ENCODE measurements around the gene NMRK1.

The NMRK1 gene

DNA sequence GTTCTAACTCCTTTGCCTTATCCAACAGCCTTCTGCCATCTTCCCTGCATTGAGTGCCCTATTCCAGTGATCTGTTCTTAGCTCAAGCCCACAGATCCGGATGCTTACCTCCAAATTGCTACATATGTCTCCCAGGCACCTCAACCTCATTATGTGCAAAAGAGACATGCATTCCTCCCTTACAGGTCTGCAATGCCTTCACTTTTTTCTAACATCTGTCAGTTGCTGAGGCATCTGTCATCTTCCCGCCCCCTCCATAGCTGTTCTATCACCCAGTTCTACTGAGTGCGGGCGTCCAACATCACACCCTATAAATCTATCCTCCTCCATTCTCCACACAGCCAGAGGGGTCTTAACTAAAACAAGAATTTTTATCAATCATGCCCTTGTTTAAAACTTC lies 20.1 kb downstream of the NMRK1 start:
- TF ChIP-seq, protein P1, sequence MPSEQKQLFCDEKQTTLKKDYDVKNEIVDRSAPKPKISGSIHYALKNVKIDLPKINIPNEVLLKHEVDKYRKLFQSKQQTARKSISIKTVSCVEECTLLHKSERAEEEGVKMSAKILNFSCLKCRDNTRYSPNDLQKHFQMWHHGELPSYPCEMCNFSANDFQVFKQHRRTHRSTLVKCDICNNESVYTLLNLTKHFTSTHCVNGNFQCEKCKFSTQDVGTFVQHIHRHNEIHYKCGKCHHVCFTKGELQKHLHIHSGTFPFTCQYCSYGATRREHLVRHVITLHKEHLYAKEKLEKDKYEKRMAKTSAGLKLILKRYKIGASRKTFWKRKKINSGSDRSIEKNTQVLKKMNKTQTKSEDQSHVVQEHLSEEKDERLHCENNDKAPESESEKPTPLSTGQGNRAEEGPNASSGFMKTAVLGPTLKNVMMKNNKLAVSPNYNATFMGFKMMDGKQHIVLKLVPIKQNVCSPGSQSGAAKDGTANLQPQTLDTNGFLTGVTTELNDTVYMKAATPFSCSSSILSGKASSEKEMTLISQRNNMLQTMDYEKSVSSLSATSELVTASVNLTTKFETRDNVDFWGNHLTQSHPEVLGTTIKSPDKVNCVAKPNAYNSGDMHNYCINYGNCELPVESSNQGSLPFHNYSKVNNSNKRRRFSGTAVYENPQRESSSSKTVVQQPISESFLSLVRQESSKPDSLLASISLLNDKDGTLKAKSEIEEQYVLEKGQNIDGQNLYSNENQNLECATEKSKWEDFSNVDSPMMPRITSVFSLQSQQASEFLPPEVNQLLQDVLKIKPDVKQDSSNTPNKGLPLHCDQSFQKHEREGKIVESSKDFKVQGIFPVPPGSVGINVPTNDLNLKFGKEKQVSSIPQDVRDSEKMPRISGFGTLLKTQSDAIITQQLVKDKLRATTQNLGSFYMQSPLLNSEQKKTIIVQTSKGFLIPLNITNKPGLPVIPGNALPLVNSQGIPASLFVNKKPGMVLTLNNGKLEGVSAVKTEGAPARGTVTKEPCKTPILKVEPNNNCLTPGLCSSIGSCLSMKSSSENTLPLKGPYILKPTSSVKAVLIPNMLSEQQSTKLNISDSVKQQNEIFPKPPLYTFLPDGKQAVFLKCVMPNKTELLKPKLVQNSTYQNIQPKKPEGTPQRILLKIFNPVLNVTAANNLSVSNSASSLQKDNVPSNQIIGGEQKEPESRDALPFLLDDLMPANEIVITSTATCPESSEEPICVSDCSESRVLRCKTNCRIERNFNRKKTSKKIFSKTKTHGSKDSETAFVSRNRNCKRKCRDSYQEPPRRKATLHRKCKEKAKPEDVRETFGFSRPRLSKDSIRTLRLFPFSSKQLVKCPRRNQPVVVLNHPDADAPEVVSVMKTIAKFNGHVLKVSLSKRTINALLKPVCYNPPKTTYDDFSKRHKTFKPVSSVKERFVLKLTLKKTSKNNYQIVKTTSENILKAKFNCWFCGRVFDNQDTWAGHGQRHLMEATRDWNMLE (tag by site-specific recombination; conservative IDR thresholded peaks at IDR 0.05; ENCODE audit: low read depth): no peak
- no peak for TF ChIP-seq ELK4 (IDR thresholded peaks at IDR 0.05; ENCODE audit: borderline replicate concordance, low read depth, low read length)
- TF ChIP-seq PRDM1 (tag by site-specific recombination; IDR thresholded peaks at IDR 0.05): no peak
- no peak for TF ChIP-seq PRDM4 (tag by site-specific recombination; IDR thresholded peaks at IDR 0.05)
- TF ChIP-seq ZSCAN4 (tag by site-specific recombination; IDR thresholded peaks at IDR 0.05): no peak
- TF ChIP-seq REPIN1 (tag by site-specific recombination; IDR thresholded peaks at IDR 0.05; ENCODE audit: low read depth): no peak
- TF ChIP-seq, protein P2, sequence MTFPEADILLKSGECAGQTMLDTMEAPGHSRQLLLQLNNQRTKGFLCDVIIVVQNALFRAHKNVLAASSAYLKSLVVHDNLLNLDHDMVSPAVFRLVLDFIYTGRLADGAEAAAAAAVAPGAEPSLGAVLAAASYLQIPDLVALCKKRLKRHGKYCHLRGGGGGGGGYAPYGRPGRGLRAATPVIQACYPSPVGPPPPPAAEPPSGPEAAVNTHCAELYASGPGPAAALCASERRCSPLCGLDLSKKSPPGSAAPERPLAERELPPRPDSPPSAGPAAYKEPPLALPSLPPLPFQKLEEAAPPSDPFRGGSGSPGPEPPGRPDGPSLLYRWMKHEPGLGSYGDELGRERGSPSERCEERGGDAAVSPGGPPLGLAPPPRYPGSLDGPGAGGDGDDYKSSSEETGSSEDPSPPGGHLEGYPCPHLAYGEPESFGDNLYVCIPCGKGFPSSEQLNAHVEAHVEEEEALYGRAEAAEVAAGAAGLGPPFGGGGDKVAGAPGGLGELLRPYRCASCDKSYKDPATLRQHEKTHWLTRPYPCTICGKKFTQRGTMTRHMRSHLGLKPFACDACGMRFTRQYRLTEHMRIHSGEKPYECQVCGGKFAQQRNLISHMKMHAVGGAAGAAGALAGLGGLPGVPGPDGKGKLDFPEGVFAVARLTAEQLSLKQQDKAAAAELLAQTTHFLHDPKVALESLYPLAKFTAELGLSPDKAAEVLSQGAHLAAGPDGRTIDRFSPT (tag by site-specific recombination; IDR thresholded peaks at IDR 0.05): no peak
- no peak for TF ChIP-seq ZBTB1 (tag by site-specific recombination; IDR thresholded peaks at IDR 0.05)
- TF ChIP-seq ZNF133 (tag by site-specific recombination; IDR thresholded peaks at IDR 0.05): no peak
- no peak for TF ChIP-seq ZNF76 (tag by site-specific recombination; IDR thresholded peaks at IDR 0.05; ENCODE audit: borderline replicate concordance, low read depth)
- TF ChIP-seq KLF9 (tag by site-specific recombination; IDR thresholded peaks at IDR 0.05; ENCODE audit: low read depth): no peak
- no peak for TF ChIP-seq ZNF510 (tag by site-specific recombination; IDR thresholded peaks at IDR 0.05; ENCODE audit: insufficient replicate concordance)
- no peak for TF ChIP-seq ZNF423 (tag by site-specific recombination; IDR thresholded peaks at IDR 0.05)
- no peak for TF ChIP-seq ZNF596 (tag by site-specific recombination; IDR thresholded peaks at IDR 0.05)
- no peak for TF ChIP-seq ZNF37A (tag by site-specific recombination; IDR thresholded peaks at IDR 0.05)
- no peak for TF ChIP-seq KLF10 (tag by site-specific recombination; IDR thresholded peaks at IDR 0.05)
- no peak for TF ChIP-seq ZBTB49 (tag by site-specific recombination; IDR thresholded peaks at IDR 0.05; ENCODE audit: low read depth)
- H3K36me3 ChIP-seq (ENCODE audit: control insufficient read depth in 2 of 2, insufficient read depth in 1 of 2, low read length in 2 of 2): no peaks in the 10 kb centered on the region
- H3K27ac ChIP-seq (ENCODE audit: extremely low read depth, low read depth, low read length): no peak overlapping the region
- no peak overlapping the region for H3K4me3 ChIP-seq (ENCODE audit: low read depth, low read length)
- H3K9me3 ChIP-seq (ENCODE audit: control insufficient read depth, insufficient read depth, low read depth, low read length): no peaks in the 10 kb centered on the region
- no peaks in the 10 kb centered on the region for H3K4me1 ChIP-seq (ENCODE audit: control insufficient read depth, insufficient read depth, low read length)
- CTCF ChIA-PET: interaction anchor here (1.1 to 2.4 kb wide), 5 partner anchors 8 to 295 kb away, joined by 3 to 8 read pairs (median 6); no protein-coding TSS in a partner anchor
- POLR2A ChIA-PET: no interaction called here

Measured in HEK293 (cell line).